CD4-positive, alpha-beta T cell (primary cell): ENCODE measurements around the gene SEPTIN1. TPM values are rescaled to one million over a fixed set of nuclear protein-coding genes. Genes with fewer than 3 reads are reported as not detected.

Experiments used
- ATAC-seq: fragments of 200-7000 bp; cut with Tn5 transposase; one replicate; pipeline ENCODE4 v1.10.0; 2022; ENCODE audit warnings: mild to moderate bottlenecking; ENCODE audit not compliant: poor library complexity
- CTCF ChIA-PET: fragments of 350-600 bp; sonication (Branson Sonifier 250); formaldehyde crosslinking; loops from one replicate; lab custom pipeline; 2021; ENCODE audit warnings: antibody characterized with exemption, inconsistent platforms; lab: Charles Lee
- POLR2A ChIA-PET: fragments of 350-600 bp; sonication (Branson Sonifier 250); formaldehyde crosslinking; loops from one replicate; lab custom pipeline; 2021; ENCODE audit warnings: antibody characterized with exemption, inconsistent platforms; lab: Charles Lee
- DNase-seq, 14 experiments: peaks; one replicate each; pipeline ENCODE4 v3.0.0-alpha.2; 2013 to 2020; ENCODE audit warnings: mixed read lengths in 2 of 14
- H3K27ac ChIP-seq, 2 donors: one replicate each; pipeline versions ENCODE4 v1.5.1 to v1.7.0; 2013; ENCODE audit warnings: low read length in 2 of 2, low read depth in 1 of 2, mild to moderate bottlenecking in 1 of 2
- H3K27me3 ChIP-seq, 2 experiments: 1 replicate in 1 of 2; 2 replicates in 1 of 2; pipeline versions ENCODE4 v1.6.1 to v1.7.0; 2013; ENCODE audit warnings: low read length in 2 of 2, control low read depth in 1 of 2, mild to moderate bottlenecking in 1 of 2, moderate library complexity in 1 of 2; ENCODE audit not compliant: insufficient read depth in 2 of 2, control insufficient read depth in 1 of 2
- H3K36me3 ChIP-seq: one replicate; pipeline ENCODE4 v1.6.1; 2013; ENCODE audit warnings: low read length, control low read depth; ENCODE audit not compliant: insufficient read depth
- H3K4me1 ChIP-seq: one replicate; pipeline ENCODE4 v1.6.1; 2013; ENCODE audit warnings: low read length, control low read depth; ENCODE audit not compliant: insufficient read depth
- H3K4me3 ChIP-seq: one replicate; pipeline ENCODE4 v1.5.1; 2013; ENCODE audit warnings: mild to moderate bottlenecking, low read length, moderate library complexity
- H3K9me3 ChIP-seq, 2 experiments: 1 replicate in 1 of 2; 2 replicates in 1 of 2; pipeline versions ENCODE4 v1.6.1 to v1.7.0; 2013; ENCODE audit warnings: low read length in 2 of 2, mild to moderate bottlenecking in 2 of 2, control low read depth in 1 of 2, moderate library complexity in 1 of 2; ENCODE audit not compliant: control insufficient read depth in 1 of 2, insufficient read depth in 1 of 2
- H3K27ac Mint-ChIP-seq: one replicate; pipeline ENCODE4 v1.8.0; 2020; ENCODE audit warnings: mixed read lengths
- H3K27me3 Mint-ChIP-seq: one replicate; pipeline ENCODE4 v1.8.0; 2021; ENCODE audit warnings: mixed read lengths
- H3K36me3 Mint-ChIP-seq: one replicate; pipeline ENCODE4 v1.8.0; 2021; ENCODE audit warnings: low read depth, mixed read lengths
- H3K4me1 Mint-ChIP-seq: one replicate; pipeline ENCODE4 v1.8.0; 2021; ENCODE audit warnings: low read depth, mixed read lengths
- H3K4me3 Mint-ChIP-seq: one replicate; pipeline ENCODE4 v1.8.0; 2020; ENCODE audit warnings: mild to moderate bottlenecking, mixed read lengths
- H3K9me3 Mint-ChIP-seq: one replicate; pipeline ENCODE4 v1.8.0; 2020; ENCODE audit warnings: mixed read lengths
- CTCF ChIP-seq: fragments of 200-600 bp; IDR thresholded peaks from one replicate; pipeline ENCODE4 v1.8.0; 2022; ENCODE audit warnings: antibody characterized with exemption, mild to moderate bottlenecking
- intact Hi-C, 2 experiments: fragments of 100-400 bp; cut with DNase I in 1 of 2; cut with micrococcal nuclease in 1 of 2; formaldehyde crosslinking; loops; one replicate each; pipeline versions ENCODE4 v1.15.1 to v1.9.0; 2023 to 2025; cut with DNase I, micrococcal nuclease
- total RNA-seq, 174 experiments: library from RNA in 2 of 174; stranded (reverse) in 2 of 174; gene quantifications; one replicate each; pipeline ENCODE4 v1.2.3 and lab custom pipeline; 2021 to 2026

SEPTIN1 gene
- total RNA-seq, 2 experiments from 2014 or later: 161 to 163 TPM

GRCh38 chr16:30416624-30417528 is 34.5 kb upstream of the SEPTIN1 start:
- H3K27ac Mint-ChIP-seq: peak overlapping the region; percentile 85
- no peak for DNase-seq
- Histone ChIP-seq H3K4me1 (peaks cover 16% of the 10 kb centered on the region), H3K27ac (peak overlapping the region in 1 of 2 donors; percentile 73), H3K36me3 (peaks cover 7% of the 10 kb centered on the region), H3K9me3 (no peaks in the 10 kb centered on the region), H3K27me3 (no peaks in the 10 kb centered on the region), H3K4me3 (peak overlapping the region; percentile 53)
- ChIA-PET POLR2A (interaction anchor here (0.6 to 4.9 kb wide), 57 partner anchors 9 to 701 kb away, joined by 3 to 119 read pairs (median 6); partner anchors contain the start of genes ALDOA, CD2BP2, CORO1A and DCTPP1), CTCF (interaction anchor here (0.9 to 2.3 kb wide), 8 partner anchors 8 to 274 kb away, joined by 3 to 13 read pairs (median 6); partner anchors contain the start of genes DCTPP1 and ZNF771)
- intact Hi-C loops: loop anchor here in 1 of 2 experiments (1.0 to 10.0 kb wide), 3 partner anchors 294 to 352 kb away; partner anchors contain the start of genes ALDOA, MAPK3, TBX6 and YPEL3
- no peak for ATAC-seq
- no peak for TF ChIP-seq CTCF
- no peaks in the 10 kb centered on the region for H3K27me3 Mint-ChIP-seq
- peaks cover 27% of the 10 kb centered on the region for H3K36me3 Mint-ChIP-seq
- H3K4me1 Mint-ChIP-seq: peaks cover 21% of the 10 kb centered on the region
- no peaks in the 10 kb centered on the region for H3K9me3 Mint-ChIP-seq
- peak overlapping the region; percentile 80 for H3K4me3 Mint-ChIP-seq

DNA sequence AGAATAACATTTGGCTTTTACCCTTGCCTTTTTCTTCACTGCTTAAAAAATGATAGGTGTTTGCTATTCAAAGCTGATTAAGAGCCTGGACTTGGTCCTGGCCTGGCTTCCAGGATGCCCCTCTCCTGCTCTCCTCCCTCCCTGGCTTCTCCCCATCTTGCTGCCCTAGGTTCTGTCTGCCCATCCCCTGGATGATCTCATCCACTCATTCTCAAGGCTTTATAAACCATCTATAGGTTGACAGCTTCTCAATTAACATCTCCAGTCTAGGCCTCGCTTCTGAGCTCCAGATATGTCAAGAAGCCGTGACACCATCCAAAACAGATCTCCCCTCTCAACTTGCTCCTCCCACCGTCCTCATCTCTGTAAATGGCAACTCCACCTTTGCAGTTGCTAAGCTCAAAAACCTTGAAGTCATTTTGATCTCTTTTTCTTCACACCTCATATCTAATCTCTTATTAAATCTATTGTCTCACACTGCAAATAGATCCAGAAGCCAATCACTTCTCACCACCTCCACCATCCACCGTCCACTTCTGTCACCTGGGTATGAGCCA is 33.8 kb upstream of the SEPTIN1 start:
- Histone ChIP-seq H3K27me3 (no peaks in the 10 kb centered on the region), H3K27ac (no peak overlapping the region), H3K9me3 (no peaks in the 10 kb centered on the region), H3K4me3 (no peak overlapping the region), H3K36me3 (peaks cover 12% of the 10 kb centered on the region), H3K4me1 (peaks cover 16% of the 10 kb centered on the region)
- DNase-seq: no peak
- intact Hi-C loops: loop anchor here in 1 of 2 experiments (10.0 kb wide), 2 partner anchors 321 to 351 kb away; partner anchors contain the start of genes ALDOA, TBX6 and YPEL3
- TF ChIP-seq CTCF: no peak
- Mint-ChIP-seq H3K9me3 (no peaks in the 10 kb centered on the region), H3K4me3 (peak overlapping the region; percentile 0), H3K27ac (no peak overlapping the region), H3K4me1 (peaks cover 21% of the 10 kb centered on the region), H3K27me3 (no peaks in the 10 kb centered on the region), H3K36me3 (peaks cover 22% of the 10 kb centered on the region)
- CTCF ChIA-PET: interaction anchor here (0.6 to 1.9 kb wide), 3 partner anchors 11 to 384 kb away, joined by 3 to 5 read pairs (median 3); partner anchors contain the start of gene DCTPP1
- no peak for ATAC-seq
- POLR2A ChIA-PET: interaction anchor here (1.1 to 4.9 kb wide), 5 partner anchors 9 to 351 kb away, joined by 5 to 119 read pairs (median 6); partner anchors contain the start of genes ALDOA, DCTPP1 and ZNF771

- peaks cover 10% of the 10 kb centered on the region for H3K36me3 ChIP-seq
- TF ChIP-seq CTCF: no peak
- POLR2A ChIA-PET: interaction anchor here (1.1 kb wide), 1 partner anchor 31 kb away, joined by 3 read pairs; the partner anchor contains the start of gene SEPTIN1
- no peaks in the 10 kb centered on the region for H3K9me3 ChIP-seq
- Mint-ChIP-seq H3K4me1 (peaks cover 27% of the 10 kb centered on the region), H3K4me3 (peak overlapping the region; percentile 7), H3K27me3 (no peaks in the 10 kb centered on the region), H3K27ac (no peak overlapping the region), H3K36me3 (peaks cover 16% of the 10 kb centered on the region), H3K9me3 (no peaks in the 10 kb centered on the region)
- H3K27ac ChIP-seq: no peak overlapping the region
- no peak for ATAC-seq
- H3K4me3 ChIP-seq: no peak overlapping the region
- intact Hi-C loops: loop anchor here in 1 of 2 experiments (10.0 kb wide), 2 partner anchors 319 to 349 kb away; partner anchors contain the start of genes ALDOA, TBX6 and YPEL3
- H3K4me1 ChIP-seq: peaks cover 22% of the 10 kb centered on the region
- CTCF ChIA-PET: no interaction called here
- H3K27me3 ChIP-seq: no peaks in the 10 kb centered on the region
- no peak for DNase-seq
These were observed 31.8 kb upstream of the SEPTIN1 start for GRCh38 chr16:30414159-30414558.
